Measurements from ENCODE around the gene MKRN2OS.

GRCh38 chr3:12521010-12521409 lies 24.3 kb downstream of the MKRN2OS start:
- TF ChIP-seq CTCF (conservative IDR thresholded peaks at IDR 0.05; ENCODE audit: low read depth, low read length): no peak
- no peak for TF ChIP-seq EZH2 (IDR thresholded peaks at IDR 0.05; ENCODE audit: borderline replicate concordance, low read depth, low read length, poor library complexity, severe bottlenecking)

Measured in A673 (cell line).